ENCODE results near the gene GPR176. TPM values are rescaled to one million over a fixed set of nuclear protein-coding genes. Genes with fewer than 3 reads are reported as not detected.

The GPR176 gene
- total and polyA plus RNA-seq, 7 donors = 0.23 to 7.9 (median 3.9) TPM

DNA sequence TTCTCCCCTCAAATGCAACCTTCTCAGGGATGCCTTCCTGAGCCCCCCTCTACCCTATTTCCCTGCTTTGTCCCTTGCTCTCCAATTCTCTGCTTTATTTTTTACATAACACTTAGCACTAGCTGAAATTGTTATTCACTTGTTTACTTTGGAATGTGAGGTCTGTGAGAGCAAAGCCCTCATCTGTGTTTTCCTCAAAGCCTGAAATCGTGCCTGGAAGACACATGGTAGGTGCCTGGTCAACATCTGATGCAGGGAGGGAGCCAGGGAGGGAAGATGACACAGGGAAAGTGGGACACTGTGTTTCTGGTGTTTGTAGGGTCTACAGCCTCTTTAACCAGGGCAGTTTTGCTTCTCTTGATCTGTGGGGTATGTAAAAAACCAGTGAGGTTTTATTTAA is 37.4 kb upstream of the GPR176 start:
- intact Hi-C loops (cut with DNase I) = no loop called here
- H3K4me3 ChIP-seq = no peak overlapping the region
- peaks cover 0 to 4% (median 0%) of the 10 kb centered on the region in 4 donors for H3K4me1 ChIP-seq
- H3K27ac ChIP-seq = no peak overlapping the region
- no peaks in the 10 kb centered on the region for H3K27me3 ChIP-seq
- TF ChIP-seq POLR2AphosphoS5 (IDR thresholded peaks at IDR 0.05) = no peak
- WGBS, 2 donors = 71 to 83% methylated on average over 1 of the region's 1 CpG
- peaks cover 24 to 94% (median 40%) of the 10 kb centered on the region in 4 donors for H3K36me3 ChIP-seq
- no peaks in the 10 kb centered on the region for H3K9me3 ChIP-seq
- no peak for DNase-seq

GRCh38 chr15:39953521-39953920 is 33.5 kb upstream of the GPR176 start:
- no peak overlapping the region for H3K27ac ChIP-seq
- no peaks in the 10 kb centered on the region for H3K9me3 ChIP-seq
- WGBS, 2 donors = 82 to 84% methylated on average over 4 of the region's 4 CpGs
- H3K4me3 ChIP-seq = no peak overlapping the region
- peaks cover 0 to 4% (median 0%) of the 10 kb centered on the region in 4 donors for H3K4me1 ChIP-seq
- intact Hi-C loops (cut with DNase I) = no loop called here
- H3K36me3 ChIP-seq = peaks cover 14 to 94% (median 44%) of the 10 kb centered on the region in 4 donors
- TF ChIP-seq POLR2AphosphoS5 (IDR thresholded peaks at IDR 0.05) (no peak), EP300 (IDR thresholded peaks at IDR 0.05) (no peak), POLR2A (IDR thresholded peaks at IDR 0.05) (no peak)
- TF ChIP-seq, protein P1, sequence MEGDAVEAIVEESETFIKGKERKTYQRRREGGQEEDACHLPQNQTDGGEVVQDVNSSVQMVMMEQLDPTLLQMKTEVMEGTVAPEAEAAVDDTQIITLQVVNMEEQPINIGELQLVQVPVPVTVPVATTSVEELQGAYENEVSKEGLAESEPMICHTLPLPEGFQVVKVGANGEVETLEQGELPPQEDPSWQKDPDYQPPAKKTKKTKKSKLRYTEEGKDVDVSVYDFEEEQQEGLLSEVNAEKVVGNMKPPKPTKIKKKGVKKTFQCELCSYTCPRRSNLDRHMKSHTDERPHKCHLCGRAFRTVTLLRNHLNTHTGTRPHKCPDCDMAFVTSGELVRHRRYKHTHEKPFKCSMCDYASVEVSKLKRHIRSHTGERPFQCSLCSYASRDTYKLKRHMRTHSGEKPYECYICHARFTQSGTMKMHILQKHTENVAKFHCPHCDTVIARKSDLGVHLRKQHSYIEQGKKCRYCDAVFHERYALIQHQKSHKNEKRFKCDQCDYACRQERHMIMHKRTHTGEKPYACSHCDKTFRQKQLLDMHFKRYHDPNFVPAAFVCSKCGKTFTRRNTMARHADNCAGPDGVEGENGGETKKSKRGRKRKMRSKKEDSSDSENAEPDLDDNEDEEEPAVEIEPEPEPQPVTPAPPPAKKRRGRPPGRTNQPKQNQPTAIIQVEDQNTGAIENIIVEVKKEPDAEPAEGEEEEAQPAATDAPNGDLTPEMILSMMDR (IDR thresholded peaks at IDR 0.05) = no peak
- no peaks in the 10 kb centered on the region for H3K27me3 ChIP-seq
- no peak for DNase-seq

GRCh38 chr15:39951561-39951960 is 31.5 kb upstream of the GPR176 start:
- Histone ChIP-seq H3K9me3 (no peaks in the 10 kb centered on the region), H3K27ac (no peak overlapping the region), H3K4me1 (no peaks in the 10 kb centered on the region), H3K4me3 (no peak overlapping the region), H3K27me3 (no peaks in the 10 kb centered on the region), H3K36me3 (peaks cover 4 to 94% (median 40%) of the 10 kb centered on the region in 4 donors)
- intact Hi-C loops (cut with DNase I) = no loop called here
- WGBS, 2 donors = 94 to 95% methylated on average over 7 of the region's 7 CpGs
- TF ChIP-seq EP300 (IDR thresholded peaks at IDR 0.05) = no peak
- TF ChIP-seq, protein P1 (IDR thresholded peaks at IDR 0.05) = no peak
- no peak for TF ChIP-seq POLR2AphosphoS5 (IDR thresholded peaks at IDR 0.05)
- no peak for TF ChIP-seq POLR2A (IDR thresholded peaks at IDR 0.05)
- DNase-seq = no peak

- intact Hi-C loops (cut with DNase I) = no loop called here
- H3K27me3 ChIP-seq = no peaks in the 10 kb centered on the region
- H3K4me3 ChIP-seq = no peak overlapping the region
- no peak for DNase-seq
- H3K9me3 ChIP-seq = no peaks in the 10 kb centered on the region
- TF ChIP-seq POLR2A (IDR thresholded peaks at IDR 0.05) (no peak), EP300 (IDR thresholded peaks at IDR 0.05) (no peak), POLR2AphosphoS5 (IDR thresholded peaks at IDR 0.05) (no peak)
- TF ChIP-seq, protein P1 (IDR thresholded peaks at IDR 0.05) = no peak
- peaks cover 0 to 94% (median 31%) of the 10 kb centered on the region in 4 donors for H3K36me3 ChIP-seq
- H3K4me1 ChIP-seq = peaks cover 0 to 5% (median 0%) of the 10 kb centered on the region in 4 donors
- WGBS, 2 donors = 71 to 83% methylated on average over 5 of the region's 5 CpGs
- H3K27ac ChIP-seq = no peak overlapping the region
Observed at GRCh38 chr15:39948817-39949216, 28.8 kb upstream of the GPR176 start.

GRCh38 chr15:39947401-39948197 is 27.5 kb upstream of the GPR176 start:
- TF ChIP-seq EP300 (IDR thresholded peaks at IDR 0.05) (no peak), POLR2A (IDR thresholded peaks at IDR 0.05) (no peak), POLR2AphosphoS5 (IDR thresholded peaks at IDR 0.05) (no peak)
- TF ChIP-seq, protein P1 (IDR thresholded peaks at IDR 0.05) = no peak
- Histone ChIP-seq H3K27ac (no peak overlapping the region), H3K4me3 (no peak overlapping the region), H3K27me3 (no peaks in the 10 kb centered on the region), H3K9me3 (no peaks in the 10 kb centered on the region), H3K4me1 (peaks cover 0 to 7% (median 0%) of the 10 kb centered on the region in 4 donors), H3K36me3 (peaks cover 0 to 89% (median 30%) of the 10 kb centered on the region in 4 donors)
- intact Hi-C loops (cut with DNase I) = no loop called here
- no peak for DNase-seq
- 92 to 100% methylated on average over 1 of the region's 1 CpG for WGBS, 2 donors

Data from sigmoid colon (tissue), 7 donors.